ENCODE data around the gene NSUN4.
"Not testable (repeated sequence)": the region's sequence is repeated elsewhere in the genome, so short reads cannot be mapped to it uniquely, and the experiment has no call there.

NSUN4 gene

GRCh38 chr1:46328182-46328581, 12.4 kb upstream of the NSUN4 start:
- not testable (repeated sequence) for DNase-seq

- DNase-seq = not testable (repeated sequence)
Measured at GRCh38 chr1:46329807-46330206, 10.8 kb upstream of the NSUN4 start.

- not testable (repeated sequence) for DNase-seq
Measured at GRCh38 chr1:46330381-46330780, 10.2 kb upstream of the NSUN4 start.

- DNase-seq = peak; percentile 17
Measured at GRCh38 chr1:46331786-46332540, 8.6 kb upstream of the NSUN4 start.

- peak; percentile 13 for DNase-seq
Measured at GRCh38 chr1:46333300-46334029, 7.1 kb upstream of the NSUN4 start.

GRCh38 chr1:46334030-46334384, 6.6 kb upstream of the NSUN4 start:
- DNase-seq = no peak

GRCh38 chr1:46335081-46335480, 5.5 kb upstream of the NSUN4 start:
- no peak for DNase-seq

- DNase-seq = not testable (repeated sequence)
Measured at GRCh38 chr1:46337409-46337808, 3.2 kb upstream of the NSUN4 start.

- peak; percentile 10 for DNase-seq
Measured at GRCh38 chr1:46341222-46342083, 846 bp downstream of the NSUN4 start.

GRCh38 chr1:46342084-46342656, 1.6 kb downstream of the NSUN4 start:
- peak; percentile 11 for DNase-seq

- no peak for DNase-seq
Measured at GRCh38 chr1:46342677-46343350, 2.2 kb downstream of the NSUN4 start.

GRCh38 chr1:46343351-46343695, 2.7 kb downstream of the NSUN4 start:
- no peak for DNase-seq

- no peak for DNase-seq
Measured at GRCh38 chr1:46343705-46344104, 3.1 kb downstream of the NSUN4 start.

- DNase-seq = no peak
Measured at GRCh38 chr1:46344481-46344880, 3.9 kb downstream of the NSUN4 start.

GRCh38 chr1:46345281-46345680, 4.7 kb downstream of the NSUN4 start:
- no peak for DNase-seq

- DNase-seq = no peak
Measured at GRCh38 chr1:46352363-46352762, 11.8 kb downstream of the NSUN4 start.

GRCh38 chr1:46355920-46356319, 15.3 kb downstream of the NSUN4 start:
- not testable (repeated sequence) for DNase-seq

- no peak for DNase-seq
Measured at GRCh38 chr1:46362158-46362557, 21.6 kb downstream of the NSUN4 start.

GRCh38 chr1:46363121-46363520, 22.5 kb downstream of the NSUN4 start:
- DNase-seq = no peak

- no peak for DNase-seq
Measured at GRCh38 chr1:46364612-46365011, 24.0 kb downstream of the NSUN4 start.

- DNase-seq = not testable (repeated sequence)
Measured at GRCh38 chr1:46365796-46366195, 25.2 kb downstream of the NSUN4 start.

- no peak for DNase-seq
Measured at GRCh38 chr1:46367072-46367471, 26.5 kb downstream of the NSUN4 start.

- DNase-seq = not testable (repeated sequence)
Measured at GRCh38 chr1:46367701-46368100, 27.1 kb downstream of the NSUN4 start.

All from retina (tissue), 1 donor.